K562 (cell line): ENCODE data around the gene SEC22C. TPM values are rescaled to one million over a fixed set of nuclear protein-coding genes. Genes with fewer than 3 reads are reported as not detected.

Experiments
- ASH1L ChIP-seq: fragments of 450-650 bp; IDR thresholded peaks from 2 replicates; pipeline ENCODE4 v1.6.1; 2018; ENCODE audit warnings: borderline replicate concordance, mild to moderate bottlenecking, low read depth; ENCODE audit not compliant: partially characterized antibody
- BRD4 ChIP-seq: fragments of 200-600 bp; sonication (generic); IDR thresholded peaks from 2 replicates; pipeline ENCODE4 v1.6.1; 2017; ENCODE audit warnings: inconsistent platforms
- CBX5 ChIP-seq: IDR thresholded peaks from 2 replicates; pipeline ENCODE4 v1.6.1; 2014; ENCODE audit warnings: low read depth, borderline replicate concordance
- CREM ChIP-seq: IDR thresholded peaks from 2 replicates; pipeline ENCODE4 v1.6.1; 2014; ENCODE audit warnings: antibody characterized with exemption, low read depth
- ELF4 ChIP-seq: fragments of 450-650 bp; formaldehyde crosslinking; IDR thresholded peaks from 2 replicates; pipeline ENCODE4 v1.4.0; 2022; ENCODE audit warnings: missing genetic modification characterization
- EP300 ChIP-seq: IDR thresholded peaks from 2 replicates; pipeline ENCODE4 v1.6.1; 2012; ENCODE audit warnings: low read length, improper control_type of control experiment
- ETV6 ChIP-seq, 3 experiments: fragments of 150-350 bp in 1 of 3; sonication (generic) in 1 of 3; formaldehyde crosslinking in 1 of 3; IDR thresholded peaks; 2 replicates each; pipeline versions ENCODE4 v1.6.1 to v1.8.0; 2014 to 2022; ENCODE audit warnings: borderline replicate concordance in 2 of 3, low read depth in 2 of 3, antibody characterized with exemption in 1 of 3, low read length in 1 of 3, mild to moderate bottlenecking in 1 of 3, missing genetic modification reagents in 1 of 3
- MAFG ChIP-seq: fragments of 450-650 bp; conservative IDR thresholded peaks from 2 replicates; pipeline ENCODE4 v1.6.1; 2016; ENCODE audit warnings: missing genetic modification characterization, missing compliant biosample characterization
- MYC ChIP-seq, 2 experiments: fragments of 250-450 bp in 1 of 2; sonication (Bioruptor Pico) in 1 of 2; IDR thresholded peaks; 2 replicates each; pipeline versions ENCODE4 v1.5.1 to v1.6.1; 2012 to 2021; ENCODE audit warnings: low read depth in 2 of 2, borderline replicate concordance in 1 of 2, improper control_type of control experiment in 1 of 2, low read length in 1 of 2, mild to moderate bottlenecking in 1 of 2, moderate library complexity in 1 of 2
- NFYB ChIP-seq: IDR thresholded peaks from 2 replicates; pipeline ENCODE4 v1.6.1; 2011; ENCODE audit warnings: mild to moderate bottlenecking, moderate library complexity; ENCODE audit not compliant: insufficient read length; ENCODE audit errors: extremely low read depth
- SAFB ChIP-seq: fragments of 200-400 bp; formaldehyde crosslinking; IDR thresholded peaks from 2 replicates; pipeline ENCODE4 v1.6.1; 2017; ENCODE audit warnings: low read depth, low read length, borderline replicate concordance
- SNRNP70 ChIP-seq: fragments of 200-400 bp; formaldehyde crosslinking; optimal IDR thresholded peaks from 2 replicates; pipeline ENCODE3; 2017; ENCODE audit warnings: low read depth, low read length
- ZNF146 ChIP-seq: IDR thresholded peaks from one replicate; pipeline ENCODE4 v1.6.1; 2018; ENCODE audit warnings: missing compliant biosample characterization; ENCODE audit not compliant: unreplicated experiment
- ZNF695 ChIP-seq: fragments of 450-650 bp; formaldehyde crosslinking; IDR thresholded peaks from 2 replicates; pipeline ENCODE4 v1.4.0; 2020; ENCODE audit warnings: mild to moderate bottlenecking, moderate library complexity
- polyA plus RNA-seq, 8 experiments: library from polyadenylated mRNA; depleted of rRNA in 4 of 8; stranded (reverse) in 5 of 8; unstranded in 3 of 8; fragments of >200 nt; fragmentation: Nextera tagmentation in 2 of 8; fragmentation: Illumina TruSeq in 1 of 8; extraction: Ambion mirVana in 2 of 8; extraction: Trizol in 1 of 8; gene quantifications; 2 replicates each; pipeline versions ENCODE4 v1.2.1 to v1.2.3, GENCODE V29; 2011 to 2014; ENCODE audit warnings: inconsistent platforms in 1 of 8, missing spikeins in 1 of 8
- total RNA-seq, 7 experiments: library from RNA; depleted of rRNA in 6 of 7; stranded (reverse); fragments of >200 nt in 6 of 7; fragmentation: Illumina TruSeq in 2 of 7; extraction: Trizol in 2 of 7; gene quantifications; 2 replicates each; pipeline versions ENCODE4 v1.2.1 to v1.2.3, GENCODE V29; 2011 to 2021; ENCODE audit warnings: low replicate concordance in 1 of 7
- TF ChIP-seq, protein P1 (sequence below): fragments of 200-800 bp; sonication (Bioruptor generic); IDR thresholded peaks from 2 replicates; pipeline ENCODE4 v1.6.1; 2017; ENCODE audit warnings: missing genetic modification characterization, missing compliant biosample characterization
- TF ChIP-seq, protein P2 (sequence below): sonication (generic); formaldehyde crosslinking; IDR thresholded peaks from 2 replicates; pipeline ENCODE4 v1.8.1; 2023; ENCODE audit warnings: missing genetic modification reagents, mild to moderate bottlenecking, borderline replicate concordance
- TF ChIP-seq, protein P3 (sequence below): fragments of 450-650 bp; IDR thresholded peaks from 2 replicates; pipeline ENCODE4 v1.6.1; 2016
- TF ChIP-seq, protein P4 (sequence below): sonication (generic); formaldehyde crosslinking; IDR thresholded peaks from 2 replicates; pipeline ENCODE4 v1.8.0; 2023; ENCODE audit warnings: mild to moderate bottlenecking, missing genetic modification reagents

Gene SEC22C
- total and polyA plus RNA-seq, 9 of the 15 experiments (the other 6 are each of a cell fraction or from before 2014, with no cell fraction given) = 35.6 to 68.4 (median 50.7) TPM

DNA sequence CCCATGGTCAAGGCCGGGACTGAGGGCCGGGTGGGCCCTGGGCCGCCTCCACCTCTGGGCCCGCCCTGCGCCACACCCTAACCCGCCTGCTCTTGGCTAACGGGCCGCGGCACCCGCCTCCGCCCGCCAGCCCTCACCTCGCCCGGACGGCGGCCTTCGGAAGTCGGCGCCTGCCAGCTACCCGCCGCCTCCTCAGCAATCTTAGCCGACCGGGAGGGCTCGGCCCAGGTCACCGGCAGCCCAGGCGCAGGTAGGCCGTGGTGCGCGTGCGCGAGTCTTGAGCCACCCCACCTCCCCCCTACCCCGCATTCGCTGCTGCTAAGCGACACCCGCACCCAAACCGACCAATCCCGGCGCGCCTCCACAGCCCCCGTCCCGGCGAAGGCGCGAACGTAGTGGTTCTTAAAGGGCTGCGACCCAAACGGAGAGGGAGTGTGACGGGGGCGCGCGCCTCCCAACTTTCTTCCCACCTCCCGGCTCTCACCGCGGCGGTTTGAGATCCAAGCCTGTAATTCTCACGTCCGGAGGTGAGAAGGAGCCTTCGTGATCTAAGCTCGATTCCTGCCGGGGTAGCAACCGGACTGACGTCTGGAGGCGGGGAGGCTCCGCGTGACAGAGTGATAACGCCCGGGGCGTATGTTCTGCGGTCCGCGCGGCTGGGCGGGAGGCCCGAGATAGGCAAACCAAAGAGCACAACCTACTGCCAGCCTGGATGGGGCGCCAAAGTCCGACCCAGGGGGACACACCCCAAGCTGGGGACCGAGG lies at the start of gene SEC22C (continued):
- TF ChIP-seq SAFB (no peak), MYC (IDR thresholded peaks at IDR 0.05; ENCODE audit: low read depth, low read length) (peak; percentile 93), MYC (CRISPR knock-in tag; IDR thresholded peaks at IDR 0.05; ENCODE audit: borderline replicate concordance, low read depth) (no peak; the same call in 1 of the 2 replicates), EP300 (peak; percentile 68; the same call in 1 of the 2 replicates), BRD4 (0 out of 2 replicates have a peak, but pooled peaks have one; percentile 67), ETV6 (IDR thresholded peaks at IDR 0.05; ENCODE audit: borderline replicate concordance in 1 of 2, low read depth in 2 of 2, low read length in 1 of 2) (no peak), ETV6 (CRISPR knock-in tag; IDR thresholded peaks at IDR 0.05; ENCODE audit: borderline replicate concordance) (no peak), ZNF146 (CRISPR knock-in tag) (no peak), NFYB (peak; percentile 86), ELF4 (CRISPR knock-in tag) (no peak), MAFG (tag) (no peak), ASH1L (no peak), CBX5 (no peak), SNRNP70 (no peak), CREM (peak; percentile 84), ZNF695 (CRISPR knock-in tag) (no peak)
- TF ChIP-seq, protein P1, sequence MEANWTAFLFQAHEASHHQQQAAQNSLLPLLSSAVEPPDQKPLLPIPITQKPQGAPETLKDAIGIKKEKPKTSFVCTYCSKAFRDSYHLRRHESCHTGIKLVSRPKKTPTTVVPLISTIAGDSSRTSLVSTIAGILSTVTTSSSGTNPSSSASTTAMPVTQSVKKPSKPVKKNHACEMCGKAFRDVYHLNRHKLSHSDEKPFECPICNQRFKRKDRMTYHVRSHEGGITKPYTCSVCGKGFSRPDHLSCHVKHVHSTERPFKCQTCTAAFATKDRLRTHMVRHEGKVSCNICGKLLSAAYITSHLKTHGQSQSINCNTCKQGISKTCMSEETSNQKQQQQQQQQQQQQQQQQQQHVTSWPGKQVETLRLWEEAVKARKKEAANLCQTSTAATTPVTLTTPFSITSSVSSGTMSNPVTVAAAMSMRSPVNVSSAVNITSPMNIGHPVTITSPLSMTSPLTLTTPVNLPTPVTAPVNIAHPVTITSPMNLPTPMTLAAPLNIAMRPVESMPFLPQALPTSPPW (CRISPR knock-in tag) = peak; percentile 97
- TF ChIP-seq, protein P2, sequence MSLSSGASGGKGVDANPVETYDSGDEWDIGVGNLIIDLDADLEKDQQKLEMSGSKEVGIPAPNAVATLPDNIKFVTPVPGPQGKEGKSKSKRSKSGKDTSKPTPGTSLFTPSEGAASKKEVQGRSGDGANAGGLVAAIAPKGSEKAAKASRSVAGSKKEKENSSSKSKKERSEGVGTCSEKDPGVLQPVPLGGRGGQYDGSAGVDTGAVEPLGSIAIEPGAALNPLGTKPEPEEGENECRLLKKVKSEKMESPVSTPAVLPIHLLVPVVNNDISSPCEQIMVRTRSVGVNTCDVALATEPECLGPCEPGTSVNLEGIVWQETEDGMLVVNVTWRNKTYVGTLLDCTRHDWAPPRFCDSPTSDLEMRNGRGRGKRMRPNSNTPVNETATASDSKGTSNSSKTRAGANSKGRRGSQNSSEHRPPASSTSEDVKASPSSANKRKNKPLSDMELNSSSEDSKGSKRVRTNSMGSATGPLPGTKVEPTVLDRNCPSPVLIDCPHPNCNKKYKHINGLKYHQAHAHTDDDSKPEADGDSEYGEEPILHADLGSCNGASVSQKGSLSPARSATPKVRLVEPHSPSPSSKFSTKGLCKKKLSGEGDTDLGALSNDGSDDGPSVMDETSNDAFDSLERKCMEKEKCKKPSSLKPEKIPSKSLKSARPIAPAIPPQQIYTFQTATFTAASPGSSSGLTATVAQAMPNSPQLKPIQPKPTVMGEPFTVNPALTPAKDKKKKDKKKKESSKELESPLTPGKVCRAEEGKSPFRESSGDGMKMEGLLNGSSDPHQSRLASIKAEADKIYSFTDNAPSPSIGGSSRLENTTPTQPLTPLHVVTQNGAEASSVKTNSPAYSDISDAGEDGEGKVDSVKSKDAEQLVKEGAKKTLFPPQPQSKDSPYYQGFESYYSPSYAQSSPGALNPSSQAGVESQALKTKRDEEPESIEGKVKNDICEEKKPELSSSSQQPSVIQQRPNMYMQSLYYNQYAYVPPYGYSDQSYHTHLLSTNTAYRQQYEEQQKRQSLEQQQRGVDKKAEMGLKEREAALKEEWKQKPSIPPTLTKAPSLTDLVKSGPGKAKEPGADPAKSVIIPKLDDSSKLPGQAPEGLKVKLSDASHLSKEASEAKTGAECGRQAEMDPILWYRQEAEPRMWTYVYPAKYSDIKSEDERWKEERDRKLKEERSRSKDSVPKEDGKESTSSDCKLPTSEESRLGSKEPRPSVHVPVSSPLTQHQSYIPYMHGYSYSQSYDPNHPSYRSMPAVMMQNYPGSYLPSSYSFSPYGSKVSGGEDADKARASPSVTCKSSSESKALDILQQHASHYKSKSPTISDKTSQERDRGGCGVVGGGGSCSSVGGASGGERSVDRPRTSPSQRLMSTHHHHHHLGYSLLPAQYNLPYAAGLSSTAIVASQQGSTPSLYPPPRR (CRISPR knock-in tag) = no peak; the same call in 1 of the 2 replicates
- TF ChIP-seq, protein P3, sequence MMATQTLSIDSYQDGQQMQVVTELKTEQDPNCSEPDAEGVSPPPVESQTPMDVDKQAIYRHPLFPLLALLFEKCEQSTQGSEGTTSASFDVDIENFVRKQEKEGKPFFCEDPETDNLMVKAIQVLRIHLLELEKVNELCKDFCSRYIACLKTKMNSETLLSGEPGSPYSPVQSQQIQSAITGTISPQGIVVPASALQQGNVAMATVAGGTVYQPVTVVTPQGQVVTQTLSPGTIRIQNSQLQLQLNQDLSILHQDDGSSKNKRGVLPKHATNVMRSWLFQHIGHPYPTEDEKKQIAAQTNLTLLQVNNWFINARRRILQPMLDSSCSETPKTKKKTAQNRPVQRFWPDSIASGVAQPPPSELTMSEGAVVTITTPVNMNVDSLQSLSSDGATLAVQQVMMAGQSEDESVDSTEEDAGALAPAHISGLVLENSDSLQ = peak; percentile 88
- TF ChIP-seq, protein P4, sequence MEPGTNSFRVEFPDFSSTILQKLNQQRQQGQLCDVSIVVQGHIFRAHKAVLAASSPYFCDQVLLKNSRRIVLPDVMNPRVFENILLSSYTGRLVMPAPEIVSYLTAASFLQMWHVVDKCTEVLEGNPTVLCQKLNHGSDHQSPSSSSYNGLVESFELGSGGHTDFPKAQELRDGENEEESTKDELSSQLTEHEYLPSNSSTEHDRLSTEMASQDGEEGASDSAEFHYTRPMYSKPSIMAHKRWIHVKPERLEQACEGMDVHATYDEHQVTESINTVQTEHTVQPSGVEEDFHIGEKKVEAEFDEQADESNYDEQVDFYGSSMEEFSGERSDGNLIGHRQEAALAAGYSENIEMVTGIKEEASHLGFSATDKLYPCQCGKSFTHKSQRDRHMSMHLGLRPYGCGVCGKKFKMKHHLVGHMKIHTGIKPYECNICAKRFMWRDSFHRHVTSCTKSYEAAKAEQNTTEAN (CRISPR knock-in tag) = peak; percentile 80; the same call in 1 of the 2 replicates
